HepG2 (cell line): ENCODE data around the gene SYNJ2. TPM values are rescaled to one million over a fixed set of nuclear protein-coding genes. Genes with fewer than 3 reads are reported as not detected.

ENCODE experiments used
- ADNP ChIP-seq: sonication (generic); formaldehyde crosslinking; IDR thresholded peaks from 2 replicates; pipeline ENCODE4 v1.4.0; 2020; ENCODE audit warnings: missing genetic modification reagents
- ARNT ChIP-seq: fragments of 450-650 bp; IDR thresholded peaks from 2 replicates; pipeline ENCODE4 v1.6.1; 2017
- GABPA ChIP-seq, 2 experiments: IDR thresholded peaks; 2 replicates each; pipeline ENCODE4 v1.6.1; 2011 to 2016; ENCODE audit warnings: low read depth in 2 of 2, low read length in 1 of 2, missing biosample characterization in 1 of 2, missing genetic modification characterization in 1 of 2
- HDAC2 ChIP-seq: sonication (generic); formaldehyde crosslinking; IDR thresholded peaks from 2 replicates; pipeline ENCODE4 v1.4.0; 2020; ENCODE audit warnings: missing genetic modification reagents
- JUN ChIP-seq: sonication (generic); formaldehyde crosslinking; IDR thresholded peaks from 2 replicates; pipeline ENCODE4 v1.4.0; 2020; ENCODE audit warnings: mild to moderate bottlenecking, missing genetic modification reagents
- NCOA5 ChIP-seq: sonication (generic); formaldehyde crosslinking; IDR thresholded peaks from 2 replicates; pipeline ENCODE4 v1.4.0; 2020; ENCODE audit warnings: missing genetic modification reagents
- REXO4 ChIP-seq: sonication (generic); formaldehyde crosslinking; IDR thresholded peaks from 2 replicates; pipeline ENCODE4 v1.8.0; 2022; ENCODE audit warnings: missing genetic modification reagents, mild to moderate bottlenecking, borderline replicate concordance
- SP1 ChIP-seq, 2 experiments: fragments of 450-650 bp in 1 of 2; sonication (generic) in 1 of 2; formaldehyde crosslinking in 1 of 2; IDR thresholded peaks; 2 replicates each; pipeline versions ENCODE4 v1.4.0 to v1.6.1; 2016 to 2020; ENCODE audit warnings: missing genetic modification reagents in 1 of 2
- ZMAT3 ChIP-seq: sonication (generic); formaldehyde crosslinking; conservative IDR thresholded peaks from 2 replicates; pipeline ENCODE4 v1.7.0; 2021; ENCODE audit warnings: missing genetic modification reagents
- ZNF260 ChIP-seq: sonication (generic); formaldehyde crosslinking; IDR thresholded peaks from 2 replicates; pipeline ENCODE4 v1.4.0; 2020; ENCODE audit warnings: missing genetic modification reagents, low read depth, mild to moderate bottlenecking, borderline replicate concordance
- ZNF282 ChIP-seq: fragments of 450-650 bp; IDR thresholded peaks from 2 replicates; pipeline ENCODE4 v1.6.1; 2018; ENCODE audit not compliant: partially characterized antibody
- ZNF7 ChIP-seq: IDR thresholded peaks from 2 replicates; pipeline ENCODE4 v1.6.1; 2016; ENCODE audit warnings: missing biosample characterization, missing genetic modification reagents
- ZNF879 ChIP-seq: sonication (generic); formaldehyde crosslinking; IDR thresholded peaks from 2 replicates; pipeline ENCODE4 v1.8.1; 2023; ENCODE audit warnings: missing genetic modification reagents
- polyA plus RNA-seq, 8 experiments: library from polyadenylated mRNA; depleted of rRNA in 3 of 8; stranded (reverse) in 7 of 8; unstranded in 1 of 8; fragments of >200 nt; fragmentation: Illumina TruSeq in 4 of 8; extraction: Trizol in 4 of 8; gene quantifications; 2 replicates each; pipeline versions ENCODE4 v1.2.1 to v1.2.3, GENCODE V29; 2011 to 2016; ENCODE audit warnings: low read depth in 4 of 8, missing spikeins in 1 of 8, mixed read lengths in 1 of 8; ENCODE audit not compliant: insufficient read depth in 1 of 8
- total RNA-seq, 5 experiments: library from RNA; depleted of rRNA; stranded (reverse); fragments of >200 nt; fragmentation: Illumina TruSeq; extraction: Trizol; gene quantifications; 2 replicates each; pipeline ENCODE4 v1.2.3, GENCODE V29; 2016; ENCODE audit warnings: low read depth in 1 of 5
- TF ChIP-seq, protein P1 (sequence below): sonication (generic); formaldehyde crosslinking; IDR thresholded peaks from 2 replicates; pipeline ENCODE4 v1.4.0; 2020; ENCODE audit warnings: missing genetic modification reagents, borderline replicate concordance
- TF ChIP-seq, protein P2 (sequence below): sonication (generic); formaldehyde crosslinking; IDR thresholded peaks from 2 replicates; pipeline ENCODE4 v1.4.0; 2020; ENCODE audit warnings: mild to moderate bottlenecking, missing genetic modification reagents
- TF ChIP-seq, protein P3 (sequence below): sonication (generic); formaldehyde crosslinking; IDR thresholded peaks from 2 replicates; pipeline ENCODE4 v1.4.0; 2020; ENCODE audit warnings: missing genetic modification reagents, mild to moderate bottlenecking, borderline replicate concordance
- TF ChIP-seq, protein P4 (sequence below): sonication (generic); formaldehyde crosslinking; IDR thresholded peaks from 2 replicates; pipeline ENCODE4 v1.4.0; 2020; ENCODE audit warnings: missing genetic modification reagents, mild to moderate bottlenecking, borderline replicate concordance
- TF ChIP-seq, protein P5 (sequence below): IDR thresholded peaks from 2 replicates; pipeline ENCODE4 v1.6.1; 2012; ENCODE audit warnings: inconsistent platforms
- TF ChIP-seq, protein P6 (sequence below): sonication (generic); formaldehyde crosslinking; conservative IDR thresholded peaks from 2 replicates; pipeline ENCODE4 v1.5.0; 2020; ENCODE audit warnings: missing genetic modification reagents

Gene SYNJ2
- total and polyA plus RNA-seq, 2 of the 13 experiments (the other 11 are each of a cell fraction or from before 2014, with no cell fraction given) = 39.1 to 57.6 TPM

DNA sequence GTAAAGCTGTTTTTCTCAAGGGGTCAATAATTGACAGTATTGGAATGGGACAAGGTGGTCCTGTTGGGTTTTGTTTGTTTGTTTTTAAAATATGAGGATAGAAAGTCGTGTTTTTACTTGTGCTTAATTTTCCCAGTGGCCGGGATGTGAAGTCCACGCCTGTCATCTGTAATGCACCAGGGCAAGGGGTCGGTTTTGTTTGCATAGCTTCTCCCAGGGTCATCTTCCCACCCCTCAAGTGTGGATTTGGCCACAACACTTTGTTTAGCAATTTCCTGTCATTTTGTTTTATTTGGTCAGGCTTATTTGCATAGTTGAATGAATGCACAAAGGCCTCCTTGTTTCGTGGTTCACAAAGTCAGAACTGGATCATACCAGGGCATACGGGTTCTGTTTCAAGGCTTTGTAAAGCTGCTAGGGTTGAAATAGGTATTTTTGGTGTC is 29.8 kb downstream of the SYNJ2 start (continued):
- no peak for TF ChIP-seq SP1 (IDR thresholded peaks at IDR 0.05)
- peak; percentile 23; the same call in 1 of the 2 replicates for TF ChIP-seq SP1 (CRISPR knock-in tag; IDR thresholded peaks at IDR 0.05)
- TF ChIP-seq ARNT = no peak
- TF ChIP-seq, protein P1, sequence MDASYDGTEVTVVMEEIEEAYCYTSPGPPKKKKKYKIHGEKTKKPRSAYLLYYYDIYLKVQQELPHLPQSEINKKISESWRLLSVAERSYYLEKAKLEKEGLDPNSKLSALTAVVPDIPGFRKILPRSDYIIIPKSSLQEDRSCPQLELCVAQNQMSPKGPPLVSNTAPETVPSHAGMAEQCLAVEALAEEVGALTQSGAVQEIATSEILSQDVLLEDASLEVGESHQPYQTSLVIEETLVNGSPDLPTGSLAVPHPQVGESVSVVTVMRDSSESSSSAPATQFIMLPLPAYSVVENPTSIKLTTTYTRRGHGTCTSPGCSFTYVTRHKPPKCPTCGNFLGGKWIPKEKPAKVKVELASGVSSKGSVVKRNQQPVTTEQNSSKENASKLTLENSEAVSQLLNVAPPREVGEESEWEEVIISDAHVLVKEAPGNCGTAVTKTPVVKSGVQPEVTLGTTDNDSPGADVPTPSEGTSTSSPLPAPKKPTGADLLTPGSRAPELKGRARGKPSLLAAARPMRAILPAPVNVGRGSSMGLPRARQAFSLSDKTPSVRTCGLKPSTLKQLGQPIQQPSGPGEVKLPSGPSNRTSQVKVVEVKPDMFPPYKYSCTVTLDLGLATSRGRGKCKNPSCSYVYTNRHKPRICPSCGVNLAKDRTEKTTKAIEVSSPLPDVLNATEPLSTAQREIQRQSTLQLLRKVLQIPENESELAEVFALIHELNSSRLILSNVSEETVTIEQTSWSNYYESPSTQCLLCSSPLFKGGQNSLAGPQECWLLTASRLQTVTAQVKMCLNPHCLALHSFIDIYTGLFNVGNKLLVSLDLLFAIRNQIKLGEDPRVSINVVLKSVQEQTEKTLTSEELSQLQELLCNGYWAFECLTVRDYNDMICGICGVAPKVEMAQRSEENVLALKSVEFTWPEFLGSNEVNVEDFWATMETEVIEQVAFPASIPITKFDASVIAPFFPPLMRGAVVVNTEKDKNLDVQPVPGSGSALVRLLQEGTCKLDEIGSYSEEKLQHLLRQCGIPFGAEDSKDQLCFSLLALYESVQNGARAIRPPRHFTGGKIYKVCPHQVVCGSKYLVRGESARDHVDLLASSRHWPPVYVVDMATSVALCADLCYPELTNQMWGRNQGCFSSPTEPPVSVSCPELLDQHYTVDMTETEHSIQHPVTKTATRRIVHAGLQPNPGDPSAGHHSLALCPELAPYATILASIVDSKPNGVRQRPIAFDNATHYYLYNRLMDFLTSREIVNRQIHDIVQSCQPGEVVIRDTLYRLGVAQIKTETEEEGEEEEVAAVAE (CRISPR knock-in tag) = peak; percentile 85; the same call in 1 of the 2 replicates
- TF ChIP-seq ZMAT3 (CRISPR knock-in tag) = no peak
- TF ChIP-seq, protein P2, sequence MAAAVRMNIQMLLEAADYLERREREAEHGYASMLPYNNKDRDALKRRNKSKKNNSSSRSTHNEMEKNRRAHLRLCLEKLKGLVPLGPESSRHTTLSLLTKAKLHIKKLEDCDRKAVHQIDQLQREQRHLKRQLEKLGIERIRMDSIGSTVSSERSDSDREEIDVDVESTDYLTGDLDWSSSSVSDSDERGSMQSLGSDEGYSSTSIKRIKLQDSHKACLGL (CRISPR knock-in tag) = no peak
- TF ChIP-seq, protein P3, sequence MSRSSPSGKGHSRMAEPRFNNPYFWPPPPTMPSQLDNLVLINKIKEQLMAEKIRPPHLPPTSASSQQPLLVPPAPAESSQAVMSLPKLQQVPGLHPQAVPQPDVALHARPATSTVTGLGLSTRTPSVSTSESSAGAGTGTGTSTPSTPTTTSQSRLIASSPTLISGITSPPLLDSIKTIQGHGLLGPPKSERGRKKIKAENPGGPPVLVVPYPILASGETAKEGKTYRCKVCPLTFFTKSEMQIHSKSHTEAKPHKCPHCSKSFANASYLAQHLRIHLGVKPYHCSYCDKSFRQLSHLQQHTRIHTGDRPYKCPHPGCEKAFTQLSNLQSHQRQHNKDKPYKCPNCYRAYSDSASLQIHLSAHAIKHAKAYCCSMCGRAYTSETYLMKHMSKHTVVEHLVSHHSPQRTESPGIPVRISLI (CRISPR knock-in tag) = peak; percentile 82; the same call in 1 of the 2 replicates
- peak; percentile 80; the same call in 1 of the 2 replicates for TF ChIP-seq JUN (CRISPR knock-in tag)
- no peak for TF ChIP-seq GABPA (IDR thresholded peaks at IDR 0.05; ENCODE audit: low read depth, low read length)
- no peak for TF ChIP-seq GABPA (CRISPR knock-in tag; IDR thresholded peaks at IDR 0.05; ENCODE audit: low read depth)
- no peak for TF ChIP-seq REXO4 (CRISPR knock-in tag)
- TF ChIP-seq, protein P4, sequence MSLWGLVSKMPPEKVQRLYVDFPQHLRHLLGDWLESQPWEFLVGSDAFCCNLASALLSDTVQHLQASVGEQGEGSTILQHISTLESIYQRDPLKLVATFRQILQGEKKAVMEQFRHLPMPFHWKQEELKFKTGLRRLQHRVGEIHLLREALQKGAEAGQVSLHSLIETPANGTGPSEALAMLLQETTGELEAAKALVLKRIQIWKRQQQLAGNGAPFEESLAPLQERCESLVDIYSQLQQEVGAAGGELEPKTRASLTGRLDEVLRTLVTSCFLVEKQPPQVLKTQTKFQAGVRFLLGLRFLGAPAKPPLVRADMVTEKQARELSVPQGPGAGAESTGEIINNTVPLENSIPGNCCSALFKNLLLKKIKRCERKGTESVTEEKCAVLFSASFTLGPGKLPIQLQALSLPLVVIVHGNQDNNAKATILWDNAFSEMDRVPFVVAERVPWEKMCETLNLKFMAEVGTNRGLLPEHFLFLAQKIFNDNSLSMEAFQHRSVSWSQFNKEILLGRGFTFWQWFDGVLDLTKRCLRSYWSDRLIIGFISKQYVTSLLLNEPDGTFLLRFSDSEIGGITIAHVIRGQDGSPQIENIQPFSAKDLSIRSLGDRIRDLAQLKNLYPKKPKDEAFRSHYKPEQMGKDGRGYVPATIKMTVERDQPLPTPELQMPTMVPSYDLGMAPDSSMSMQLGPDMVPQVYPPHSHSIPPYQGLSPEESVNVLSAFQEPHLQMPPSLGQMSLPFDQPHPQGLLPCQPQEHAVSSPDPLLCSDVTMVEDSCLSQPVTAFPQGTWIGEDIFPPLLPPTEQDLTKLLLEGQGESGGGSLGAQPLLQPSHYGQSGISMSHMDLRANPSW = peak; percentile 93
- TF ChIP-seq NCOA5 (CRISPR knock-in tag) = no peak
- no peak for TF ChIP-seq ZNF282
- no peak; the same call in 1 of the 2 replicates for TF ChIP-seq ZNF7 (CRISPR knock-in tag)
- no peak for TF ChIP-seq ADNP (CRISPR knock-in tag)
- TF ChIP-seq ZNF260 (CRISPR knock-in tag) = no peak
- peak; percentile 86 for TF ChIP-seq HDAC2 (CRISPR knock-in tag)
- TF ChIP-seq, protein P5, sequence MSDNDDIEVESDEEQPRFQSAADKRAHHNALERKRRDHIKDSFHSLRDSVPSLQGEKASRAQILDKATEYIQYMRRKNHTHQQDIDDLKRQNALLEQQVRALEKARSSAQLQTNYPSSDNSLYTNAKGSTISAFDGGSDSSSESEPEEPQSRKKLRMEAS = peak; percentile 56
- TF ChIP-seq ZNF879 (CRISPR knock-in tag) = no peak; the same call in 1 of the 2 replicates
- TF ChIP-seq, protein P6, sequence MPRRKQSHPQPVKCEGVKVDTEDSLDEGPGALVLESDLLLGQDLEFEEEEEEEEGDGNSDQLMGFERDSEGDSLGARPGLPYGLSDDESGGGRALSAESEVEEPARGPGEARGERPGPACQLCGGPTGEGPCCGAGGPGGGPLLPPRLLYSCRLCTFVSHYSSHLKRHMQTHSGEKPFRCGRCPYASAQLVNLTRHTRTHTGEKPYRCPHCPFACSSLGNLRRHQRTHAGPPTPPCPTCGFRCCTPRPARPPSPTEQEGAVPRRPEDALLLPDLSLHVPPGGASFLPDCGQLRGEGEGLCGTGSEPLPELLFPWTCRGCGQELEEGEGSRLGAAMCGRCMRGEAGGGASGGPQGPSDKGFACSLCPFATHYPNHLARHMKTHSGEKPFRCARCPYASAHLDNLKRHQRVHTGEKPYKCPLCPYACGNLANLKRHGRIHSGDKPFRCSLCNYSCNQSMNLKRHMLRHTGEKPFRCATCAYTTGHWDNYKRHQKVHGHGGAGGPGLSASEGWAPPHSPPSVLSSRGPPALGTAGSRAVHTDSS (CRISPR knock-in tag) = 0 out of 2 replicates have a peak, but pooled peaks have one; percentile 67
